Stimulated activated CD8-positive, alpha-beta memory T cell treated with anti-CD3 and anti-CD28 coated beads, Interleukin-4, amount 100 ng/mL, for 4 hours (primary cell): Measurements from ENCODE around the gene IL4.

ENCODE experiments used
- DNase-seq, 2 donors: peaks; one replicate each; pipeline ENCODE4 v3.0.0-alpha.2; 2020; ENCODE audit warnings: low read depth in 2 of 2, low spot score in 1 of 2

IL4 gene

GRCh38 chr5:132673488-132673887 lies 301 bp upstream of the IL4 start:
- no peak for DNase-seq

- DNase-seq = no peak
Observed at GRCh38 chr5:132674671-132675506, 1.1 kb downstream of the IL4 start.

GRCh38 chr5:132675936-132676689 lies 2.3 kb downstream of the IL4 start:
- DNase-seq = no peak

GRCh38 chr5:132677191-132677590 lies 3.4 kb downstream of the IL4 start:
- DNase-seq = no peak

GRCh38 chr5:132677682-132678400 lies 4.1 kb downstream of the IL4 start:
- DNase-seq = no peak

GRCh38 chr5:132678735-132679134 lies 4.9 kb downstream of the IL4 start:
- DNase-seq = no peak

- no peak for DNase-seq
Observed at GRCh38 chr5:132679166-132679565, 5.4 kb downstream of the IL4 start.

- no peak for DNase-seq
Observed at GRCh38 chr5:132679717-132680380, 6.1 kb downstream of the IL4 start.

GRCh38 chr5:132680780-132681475 lies 7.1 kb downstream of the IL4 start:
- no peak for DNase-seq

GRCh38 chr5:132681476-132681831 lies 7.7 kb downstream of the IL4 start:
- DNase-seq = no peak

- no peak for DNase-seq
Observed at GRCh38 chr5:132681983-132682382, 8.2 kb downstream of the IL4 start.

- DNase-seq = no peak
Observed at GRCh38 chr5:132684491-132684890, 10.7 kb downstream of the IL4 start.

GRCh38 chr5:132684922-132685720 lies 11.3 kb downstream of the IL4 start:
- no peak for DNase-seq

GRCh38 chr5:132686193-132686592 lies 12.4 kb downstream of the IL4 start:
- no peak for DNase-seq

- DNase-seq = no peak
Observed at GRCh38 chr5:132687995-132688394, 14.2 kb downstream of the IL4 start.

- no peak for DNase-seq
Observed at GRCh38 chr5:132688536-132689339, 14.9 kb downstream of the IL4 start.

GRCh38 chr5:132689513-132689912 lies 15.7 kb downstream of the IL4 start:
- no peak for DNase-seq

- DNase-seq = no peak
Observed at GRCh38 chr5:132690156-132690555, 16.4 kb downstream of the IL4 start.
